Mesenchymal stem cell (in vitro differentiated cells and primary cell): ENCODE data around the gene DLX6.

Experiments
- DNase-seq: peaks from one replicate; pipeline ENCODE4 v3.0.0-alpha.2; 2013
- H2AFZ ChIP-seq: one replicate; pipeline ENCODE4 v1.6.1; 2013; ENCODE audit warnings: low read depth, mild to moderate bottlenecking, control low read depth, inconsistent platforms, low read length, moderate library complexity
- H2AK5ac ChIP-seq: 2 replicates; pipeline ENCODE4 v1.6.1; 2013; ENCODE audit warnings: low read length, moderate library complexity, mild to moderate bottlenecking, inconsistent platforms; ENCODE audit not compliant: severe bottlenecking
- H2BK120ac ChIP-seq: one replicate; pipeline ENCODE4 v1.6.1; 2013; ENCODE audit warnings: low read depth, mild to moderate bottlenecking, inconsistent platforms, low read length, moderate library complexity
- H2BK12ac ChIP-seq, 2 experiments: one replicate each; pipeline ENCODE4 v1.6.1; 2013; ENCODE audit warnings: inconsistent platforms in 2 of 2, low read length in 2 of 2, mild to moderate bottlenecking in 2 of 2, moderate library complexity in 2 of 2, control low read depth in 1 of 2
- H2BK15ac ChIP-seq: one replicate; pipeline ENCODE4 v1.6.1; 2013; ENCODE audit warnings: mild to moderate bottlenecking, low read depth, inconsistent platforms; ENCODE audit not compliant: poor library complexity, severe bottlenecking
- H2BK5ac ChIP-seq: 2 replicates; pipeline ENCODE4 v1.6.1; 2013; ENCODE audit warnings: low read depth, mild to moderate bottlenecking, low read length, control low read depth, inconsistent platforms; ENCODE audit not compliant: poor library complexity, severe bottlenecking
- H3K14ac ChIP-seq, 2 experiments: one replicate each; pipeline ENCODE4 v1.6.1; 2013; ENCODE audit warnings: inconsistent platforms in 2 of 2, low read length in 2 of 2, control low read depth in 1 of 2, mild to moderate bottlenecking in 1 of 2, moderate library complexity in 1 of 2
- H3K18ac ChIP-seq, 2 experiments: one replicate each; pipeline ENCODE4 v1.6.1; 2013; ENCODE audit warnings: inconsistent platforms in 2 of 2, low read length in 2 of 2, control low read depth in 1 of 2, low read depth in 1 of 2, mild to moderate bottlenecking in 1 of 2
- H3K23ac ChIP-seq, 2 experiments: one replicate each; pipeline ENCODE4 v1.6.1; 2013; ENCODE audit warnings: inconsistent platforms in 2 of 2, low read length in 2 of 2, mild to moderate bottlenecking in 2 of 2, moderate library complexity in 2 of 2, control low read depth in 1 of 2
- H3K27ac ChIP-seq: 2 replicates; pipeline ENCODE4 v1.5.1; 2013; ENCODE audit warnings: mild to moderate bottlenecking, moderate library complexity, low read length, control low read depth, inconsistent platforms; ENCODE audit not compliant: poor library complexity, severe bottlenecking
- H3K27me3 ChIP-seq, 2 experiments: 2 replicates each; pipeline versions ENCODE4 v1.6.1 to v1.7.0; 2013; ENCODE audit warnings: low read length in 2 of 2, mild to moderate bottlenecking in 2 of 2, moderate library complexity in 2 of 2, control low read depth in 1 of 2, inconsistent platforms in 1 of 2; ENCODE audit not compliant: control insufficient read depth in 1 of 2, insufficient read depth in 1 of 2
- H3K36me3 ChIP-seq, 2 experiments: 2 replicates each; pipeline versions ENCODE4 v1.6.1 to v1.7.0; 2013; ENCODE audit warnings: low read length in 2 of 2, control low read depth in 1 of 2, inconsistent platforms in 1 of 2, low read depth in 1 of 2, mild to moderate bottlenecking in 1 of 2; ENCODE audit not compliant: insufficient read depth in 2 of 2, control insufficient read depth in 1 of 2
- H3K4ac ChIP-seq, 2 experiments: one replicate each; pipeline ENCODE4 v1.6.1; 2013; ENCODE audit warnings: inconsistent platforms in 2 of 2, low read length in 2 of 2, mild to moderate bottlenecking in 2 of 2, moderate library complexity in 2 of 2, control low read depth in 1 of 2, low read depth in 1 of 2
- H3K4me1 ChIP-seq: 2 replicates; pipeline ENCODE4 v1.6.1; 2013; ENCODE audit warnings: low read depth, low read length, control low read depth; ENCODE audit not compliant: control insufficient read depth, insufficient read depth
- H3K4me2 ChIP-seq: 2 replicates; pipeline ENCODE4 v1.6.1; 2013; ENCODE audit warnings: low read length, mild to moderate bottlenecking, inconsistent platforms; ENCODE audit not compliant: poor library complexity, severe bottlenecking
- H3K4me3 ChIP-seq, 2 experiments: 2 replicates each; pipeline versions ENCODE4 v1.5.1 to v1.7.0; 2013; ENCODE audit warnings: low read length in 2 of 2, mild to moderate bottlenecking in 2 of 2, control low read depth in 1 of 2, low read depth in 1 of 2; ENCODE audit not compliant: insufficient read depth in 1 of 2
- H3K79me1 ChIP-seq: replicated peaks from 2 replicates; pipeline ENCODE4 v1.6.1; 2013; ENCODE audit warnings: mild to moderate bottlenecking, control low read depth, low read length, inconsistent platforms; ENCODE audit not compliant: poor library complexity, severe bottlenecking
- H3K9ac ChIP-seq: 2 replicates; pipeline ENCODE4 v1.7.0; 2013; ENCODE audit warnings: mild to moderate bottlenecking, low read length, moderate library complexity
- H3K9me3 ChIP-seq: 2 replicates; pipeline ENCODE4 v1.7.0; 2013; ENCODE audit warnings: mild to moderate bottlenecking, low read length; ENCODE audit not compliant: control insufficient read depth
- H4K8ac ChIP-seq: one replicate; pipeline ENCODE4 v1.6.1; 2013; ENCODE audit warnings: inconsistent platforms, mild to moderate bottlenecking, low read length, moderate library complexity
- H4K91ac ChIP-seq: one replicate; pipeline ENCODE4 v1.6.1; 2013; ENCODE audit warnings: mild to moderate bottlenecking, low read length, inconsistent platforms
- WGBS: methylation state at CpG from one replicate; pipeline ENCODE4 v1.1.7; 2013; ENCODE audit warnings: mixed read lengths; 5-methylcytosine and 5-hydroxymethylcytosine counted together

Gene DLX6

DNA sequence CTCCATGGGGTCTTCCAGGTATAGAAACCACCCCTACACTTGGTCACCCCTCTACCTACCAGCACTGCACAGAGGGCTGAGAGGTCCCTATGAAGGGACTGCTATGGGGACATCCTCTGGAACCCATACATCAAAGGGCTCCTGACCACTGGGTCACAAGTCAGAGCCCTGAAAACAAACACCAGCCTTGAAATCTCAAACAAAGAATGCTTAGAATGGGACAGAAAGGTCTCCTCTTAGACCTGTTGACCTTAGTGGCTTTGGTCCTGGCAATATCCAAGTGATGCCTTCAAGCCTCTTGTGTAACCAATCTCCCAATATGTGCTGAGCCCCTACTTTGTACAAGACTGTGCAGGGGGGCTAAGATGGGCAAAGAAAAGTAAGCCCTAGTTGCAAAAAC, 34.6 kb upstream of the DLX6 start:
- Histone ChIP-seq H3K14ac (no peak overlapping the region), H3K79me1 (no peaks in the 10 kb centered on the region), H3K9ac (no peak overlapping the region), H2AFZ (no peak overlapping the region), H3K4ac (no peak overlapping the region), H3K27me3 (peaks cover 0 to 14% of the 10 kb centered on the region in 2 experiments), H3K4me1 (no peaks in the 10 kb centered on the region), H2AK5ac (no peak overlapping the region), H2BK5ac (no peak overlapping the region), H3K36me3 (no peaks in the 10 kb centered on the region), H3K9me3 (no peaks in the 10 kb centered on the region), H4K8ac (no peak overlapping the region), H3K23ac (no peak overlapping the region), H2BK120ac (no peak overlapping the region), H3K27ac (no peak overlapping the region), H2BK12ac (no peak overlapping the region), H4K91ac (no peak overlapping the region), H2BK15ac (no peak overlapping the region), H3K4me3 (no peak overlapping the region), H3K18ac (no peak overlapping the region), H3K4me2 (no peak overlapping the region)
- no peak for DNase-seq

DNA sequence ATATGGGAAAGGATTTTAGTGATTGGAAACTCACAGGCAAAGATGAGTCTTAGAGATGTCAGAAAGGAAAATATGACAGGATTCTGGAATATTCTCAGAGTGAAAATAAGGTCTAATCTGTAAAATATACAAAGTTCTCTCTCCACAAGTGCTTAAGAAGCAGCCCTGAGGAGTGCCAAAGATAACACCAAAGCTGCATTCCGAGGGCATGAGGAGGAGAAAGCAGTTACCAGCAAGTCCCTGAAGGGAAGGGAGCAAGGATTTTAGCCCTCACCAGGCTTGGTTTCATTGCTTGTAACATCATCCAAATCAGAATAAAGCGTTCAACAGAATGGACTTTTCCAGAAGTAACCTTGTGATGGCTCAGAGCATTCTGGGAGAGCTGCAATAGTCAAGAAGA, 31.4 kb upstream of the DLX6 start:
- H3K36me3 ChIP-seq, result no peaks in the 10 kb centered on the region
- H3K4me3 ChIP-seq, result no peak overlapping the region
- no peak overlapping the region for H2AFZ ChIP-seq
- no peak overlapping the region for H2BK15ac ChIP-seq
- no peak overlapping the region for H4K8ac ChIP-seq
- H4K91ac ChIP-seq, result no peak overlapping the region
- H3K9ac ChIP-seq, result no peak overlapping the region
- WGBS, result 69% methylated on average over 1 of the region's 2 CpGs
- H3K4me1 ChIP-seq, result no peaks in the 10 kb centered on the region
- no peak overlapping the region for H2BK120ac ChIP-seq
- no peak overlapping the region for H3K18ac ChIP-seq
- no peaks in the 10 kb centered on the region for H3K79me1 ChIP-seq
- H3K27me3 ChIP-seq, result peaks cover 0 to 9% of the 10 kb centered on the region in 2 experiments
- H3K4me2 ChIP-seq, result no peak overlapping the region
- no peak overlapping the region for H2BK5ac ChIP-seq
- H3K27ac ChIP-seq, result no peak overlapping the region
- no peak overlapping the region for H2AK5ac ChIP-seq
- H3K9me3 ChIP-seq, result no peaks in the 10 kb centered on the region
- DNase-seq, result no peak
- H3K14ac ChIP-seq, result no peak overlapping the region
- H3K23ac ChIP-seq, result no peak overlapping the region
- H3K4ac ChIP-seq, result no peak overlapping the region
- H2BK12ac ChIP-seq, result no peak overlapping the region

DNA sequence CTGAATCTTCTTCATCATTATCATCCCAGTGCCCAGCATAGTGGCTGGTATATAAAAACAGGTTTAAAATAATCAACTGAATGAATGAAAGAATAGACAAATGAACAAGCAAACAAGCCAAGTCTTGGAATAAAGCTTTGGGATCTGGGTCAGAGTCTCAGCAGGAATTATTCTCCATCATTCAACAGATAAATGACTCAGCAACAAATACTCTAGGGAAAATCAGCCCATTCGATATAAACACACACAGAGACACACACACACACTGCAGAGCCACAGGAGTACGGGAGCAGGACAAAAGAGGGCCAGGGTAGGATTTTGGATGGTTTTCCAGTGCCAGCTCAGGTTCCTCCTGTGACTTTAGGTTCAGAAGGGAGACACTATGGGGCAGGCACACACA, 29.2 kb upstream of the DLX6 start:
- H2BK5ac ChIP-seq, result no peak overlapping the region
- H3K4ac ChIP-seq, result no peak overlapping the region
- H2BK12ac ChIP-seq, result no peak overlapping the region
- WGBS, result 50% methylated on average over 2 of the region's 2 CpGs
- H3K4me1 ChIP-seq, result no peaks in the 10 kb centered on the region
- no peak overlapping the region for H3K18ac ChIP-seq
- no peak overlapping the region for H3K27ac ChIP-seq
- no peak overlapping the region for H2AFZ ChIP-seq
- H2AK5ac ChIP-seq, result no peak overlapping the region
- H4K91ac ChIP-seq, result no peak overlapping the region
- no peak overlapping the region for H2BK15ac ChIP-seq
- no peak overlapping the region for H3K4me3 ChIP-seq
- no peaks in the 10 kb centered on the region for H3K36me3 ChIP-seq
- no peaks in the 10 kb centered on the region for H3K79me1 ChIP-seq
- H3K4me2 ChIP-seq, result no peak overlapping the region
- no peak overlapping the region for H3K9ac ChIP-seq
- H3K23ac ChIP-seq, result no peak overlapping the region
- H3K14ac ChIP-seq, result no peak overlapping the region
- H4K8ac ChIP-seq, result no peak overlapping the region
- H2BK120ac ChIP-seq, result no peak overlapping the region
- DNase-seq, result no peak
- H3K27me3 ChIP-seq, result peaks cover 0 to 2% of the 10 kb centered on the region in 2 experiments
- no peaks in the 10 kb centered on the region for H3K9me3 ChIP-seq

DNA sequence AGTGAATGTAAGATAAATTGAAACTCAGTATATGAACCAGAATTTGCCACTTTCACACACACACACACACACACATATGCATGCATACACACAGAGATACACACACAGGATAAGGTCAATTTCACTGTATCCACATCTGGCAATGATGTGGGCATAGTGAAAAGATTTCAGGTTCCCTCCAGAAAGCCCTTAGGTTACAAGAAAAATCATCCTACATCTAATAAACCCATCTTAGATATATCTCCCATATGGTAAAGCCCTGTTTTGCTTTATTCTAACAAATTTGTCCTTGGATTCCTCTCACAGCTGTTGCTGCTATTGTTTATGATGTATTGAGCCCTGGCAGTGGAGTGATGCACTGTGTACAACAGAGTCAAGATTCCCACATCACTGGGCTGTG, 27.9 kb upstream of the DLX6 start:
- Histone ChIP-seq H2BK15ac (no peak overlapping the region), H3K23ac (no peak overlapping the region), H3K4ac (no peak overlapping the region), H3K4me1 (no peaks in the 10 kb centered on the region), H2BK120ac (no peak overlapping the region), H3K27me3 (no peaks in the 10 kb centered on the region), H2AFZ (no peak overlapping the region), H4K8ac (no peak overlapping the region), H3K9ac (no peak overlapping the region), H3K18ac (no peak overlapping the region), H4K91ac (no peak overlapping the region), H3K27ac (no peak overlapping the region), H2BK12ac (no peak overlapping the region), H2BK5ac (no peak overlapping the region), H2AK5ac (no peak overlapping the region), H3K4me3 (no peak overlapping the region), H3K4me2 (no peak overlapping the region), H3K14ac (no peak overlapping the region), H3K79me1 (no peaks in the 10 kb centered on the region), H3K9me3 (no peaks in the 10 kb centered on the region), H3K36me3 (no peaks in the 10 kb centered on the region)
- no peak for DNase-seq
